PFSK-1 (cell line): Measurements from ENCODE around the gene TTC28.

Experiments
- FOXP2 ChIP-seq: optimal IDR thresholded peaks from 2 replicates; pipeline ENCODE3; 2011; ENCODE audit warnings: borderline replicate concordance, control low read depth, inconsistent platforms; ENCODE audit not compliant: insufficient read depth; ENCODE audit errors: extremely low read length, extremely low read depth
- POLR2AphosphoS5 ChIP-seq: IDR thresholded peaks from 2 replicates; pipeline ENCODE4 v1.6.1; 2012; ENCODE audit warnings: low read depth, mild to moderate bottlenecking, control low read depth, low read length, moderate library complexity
- SIN3A ChIP-seq: IDR thresholded peaks from 2 replicates; pipeline ENCODE4 v1.6.1; 2012; ENCODE audit warnings: mild to moderate bottlenecking, low read length, moderate library complexity, borderline replicate concordance; ENCODE audit not compliant: insufficient read depth
- TAF1 ChIP-seq: IDR thresholded peaks from 2 replicates; pipeline ENCODE4 v1.6.1; 2012; ENCODE audit warnings: low read length, control low read depth, borderline replicate concordance; ENCODE audit not compliant: insufficient read depth
- TF ChIP-seq, protein P1 (sequence below), 2 experiments: IDR thresholded peaks; 2 replicates each; pipeline versions ENCODE4 v1.6.1 to v1.8.0; 2011 to 2012; ENCODE audit warnings: low read depth in 2 of 2, low read length in 2 of 2, control low read depth in 1 of 2, inconsistent platforms in 1 of 2, mild to moderate bottlenecking in 1 of 2, moderate library complexity in 1 of 2; ENCODE audit not compliant: insufficient read depth in 1 of 2

TTC28 gene

GRCh38 chr22:28019881-28020861 is 659.5 kb downstream of the TTC28 start:
- TF ChIP-seq POLR2AphosphoS5 = no peak

- TF ChIP-seq POLR2AphosphoS5 = no peak
- TF ChIP-seq, protein P1, sequence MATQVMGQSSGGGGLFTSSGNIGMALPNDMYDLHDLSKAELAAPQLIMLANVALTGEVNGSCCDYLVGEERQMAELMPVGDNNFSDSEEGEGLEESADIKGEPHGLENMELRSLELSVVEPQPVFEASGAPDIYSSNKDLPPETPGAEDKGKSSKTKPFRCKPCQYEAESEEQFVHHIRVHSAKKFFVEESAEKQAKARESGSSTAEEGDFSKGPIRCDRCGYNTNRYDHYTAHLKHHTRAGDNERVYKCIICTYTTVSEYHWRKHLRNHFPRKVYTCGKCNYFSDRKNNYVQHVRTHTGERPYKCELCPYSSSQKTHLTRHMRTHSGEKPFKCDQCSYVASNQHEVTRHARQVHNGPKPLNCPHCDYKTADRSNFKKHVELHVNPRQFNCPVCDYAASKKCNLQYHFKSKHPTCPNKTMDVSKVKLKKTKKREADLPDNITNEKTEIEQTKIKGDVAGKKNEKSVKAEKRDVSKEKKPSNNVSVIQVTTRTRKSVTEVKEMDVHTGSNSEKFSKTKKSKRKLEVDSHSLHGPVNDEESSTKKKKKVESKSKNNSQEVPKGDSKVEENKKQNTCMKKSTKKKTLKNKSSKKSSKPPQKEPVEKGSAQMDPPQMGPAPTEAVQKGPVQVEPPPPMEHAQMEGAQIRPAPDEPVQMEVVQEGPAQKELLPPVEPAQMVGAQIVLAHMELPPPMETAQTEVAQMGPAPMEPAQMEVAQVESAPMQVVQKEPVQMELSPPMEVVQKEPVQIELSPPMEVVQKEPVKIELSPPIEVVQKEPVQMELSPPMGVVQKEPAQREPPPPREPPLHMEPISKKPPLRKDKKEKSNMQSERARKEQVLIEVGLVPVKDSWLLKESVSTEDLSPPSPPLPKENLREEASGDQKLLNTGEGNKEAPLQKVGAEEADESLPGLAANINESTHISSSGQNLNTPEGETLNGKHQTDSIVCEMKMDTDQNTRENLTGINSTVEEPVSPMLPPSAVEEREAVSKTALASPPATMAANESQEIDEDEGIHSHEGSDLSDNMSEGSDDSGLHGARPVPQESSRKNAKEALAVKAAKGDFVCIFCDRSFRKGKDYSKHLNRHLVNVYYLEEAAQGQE (IDR thresholded peaks at IDR 0.05; ENCODE audit: insufficient read depth in 1 of 2, low read depth in 2 of 2, low read length in 2 of 2) = no peak
- no peak for TF ChIP-seq SIN3A
- no peak for TF ChIP-seq TAF1
- TF ChIP-seq FOXP2 = no peak
Measured at GRCh38 chr22:28019360-28019759, 660.3 kb downstream of the TTC28 start.

- TF ChIP-seq SIN3A = no peak
- TF ChIP-seq TAF1 = no peak
- TF ChIP-seq FOXP2 = no peak
- TF ChIP-seq, protein P1 (IDR thresholded peaks at IDR 0.05; ENCODE audit: insufficient read depth in 1 of 2, low read depth in 2 of 2, low read length in 2 of 2) = no peak
- TF ChIP-seq POLR2AphosphoS5 = no peak
Measured at GRCh38 chr22:28018461-28018927, 661.1 kb downstream of the TTC28 start.

DNA sequence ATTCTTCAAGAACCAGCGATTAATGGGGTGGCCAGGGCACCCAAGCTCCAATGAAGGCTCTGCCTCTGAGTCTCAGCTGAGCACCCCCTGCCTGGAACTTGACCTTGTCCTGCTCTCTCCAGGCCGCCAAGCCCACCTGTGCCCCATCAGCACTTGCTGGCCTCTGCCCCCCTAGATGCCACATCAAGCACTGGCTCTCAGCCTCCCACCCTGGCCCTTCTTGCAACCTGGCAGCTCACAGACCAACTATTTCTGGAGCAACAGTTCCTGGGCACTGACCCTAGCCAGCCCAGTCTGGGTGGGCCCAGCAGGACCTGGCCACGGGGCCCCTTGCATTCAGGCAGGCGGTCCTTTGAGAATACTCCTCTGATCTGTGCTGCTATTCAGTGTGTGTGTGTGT is 661.8 kb downstream of the TTC28 start:
- no peak for TF ChIP-seq FOXP2
- TF ChIP-seq, protein P1 (IDR thresholded peaks at IDR 0.05; ENCODE audit: insufficient read depth in 1 of 2, low read depth in 2 of 2, low read length in 2 of 2) = no peak
- no peak for TF ChIP-seq POLR2AphosphoS5
- no peak for TF ChIP-seq TAF1
- no peak for TF ChIP-seq SIN3A

DNA sequence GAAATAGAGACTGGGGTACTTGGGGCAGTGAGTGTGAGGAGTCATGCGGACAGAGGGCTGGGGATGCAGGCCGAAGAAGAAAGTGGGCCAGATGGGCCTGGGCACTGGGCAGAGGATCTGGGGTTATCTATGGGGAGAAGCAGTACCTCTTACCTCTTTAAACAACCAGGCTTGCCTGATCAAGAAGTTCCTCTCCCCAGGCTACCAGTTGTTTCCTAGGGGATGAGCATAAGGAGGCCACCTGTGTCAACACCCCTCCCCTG is 662.2 kb downstream of the TTC28 start:
- no peak for TF ChIP-seq SIN3A
- no peak for TF ChIP-seq TAF1
- no peak for TF ChIP-seq POLR2AphosphoS5
- TF ChIP-seq, protein P1 (IDR thresholded peaks at IDR 0.05; ENCODE audit: insufficient read depth in 1 of 2, low read depth in 2 of 2, low read length in 2 of 2) = no peak
- no peak for TF ChIP-seq FOXP2
